Parathyroid adenoma (tissue), 2 donors: ENCODE data around the gene ANKS6.

ENCODE experiments used
- H2AFZ ChIP-seq: fragments of 300-600 bp; sonication (generic); one replicate; pipeline ENCODE4 v1.7.0; 2017; ENCODE audit warnings: antibody characterized with exemption, mild to moderate bottlenecking
- H3K27ac ChIP-seq: fragments of 300-600 bp; sonication (generic); one replicate; pipeline ENCODE4 v1.7.0; 2017
- H3K27me3 ChIP-seq: fragments of 300-600 bp; sonication (generic); one replicate; pipeline ENCODE4 v1.7.0; 2017; ENCODE audit warnings: low read length; ENCODE audit not compliant: control insufficient read depth, insufficient read depth
- H3K36me3 ChIP-seq: fragments of 300-600 bp; sonication (generic); one replicate; pipeline ENCODE4 v1.7.0; 2017; ENCODE audit warnings: low read length; ENCODE audit not compliant: control insufficient read depth, insufficient read depth
- H3K4me1 ChIP-seq: fragments of 300-600 bp; sonication (generic); one replicate; pipeline ENCODE4 v1.7.0; 2017; ENCODE audit warnings: control low read depth
- H3K4me2 ChIP-seq: fragments of 300-600 bp; sonication (generic); one replicate; pipeline ENCODE4 v1.7.0; 2017; ENCODE audit warnings: low read length
- H3K4me3 ChIP-seq: fragments of 300-600 bp; sonication (generic); one replicate; pipeline ENCODE4 v1.7.0; 2017; ENCODE audit warnings: low read depth, low read length
- H3K79me2 ChIP-seq: fragments of 300-600 bp; sonication (generic); one replicate; pipeline ENCODE4 v1.7.0; 2017; ENCODE audit warnings: control low read depth
- H3K9ac ChIP-seq: fragments of 300-600 bp; sonication (generic); one replicate; pipeline ENCODE4 v1.7.0; 2017; ENCODE audit warnings: mild to moderate bottlenecking
- H3K9me3 ChIP-seq: fragments of 300-600 bp; sonication (generic); one replicate; pipeline ENCODE4 v1.7.0; 2017; ENCODE audit warnings: low read length; ENCODE audit not compliant: control insufficient read depth
- CTCF ChIP-seq: fragments of 300-600 bp; sonication (generic); IDR thresholded peaks from one replicate; pipeline ENCODE4 v1.7.0; 2017; ENCODE audit warnings: antibody characterized with exemption, mild to moderate bottlenecking
- donor health status: primary hyperparathyroidism.

The ANKS6 gene

GRCh38 chr9:98694943-98695342 lies 101.4 kb downstream of the ANKS6 start:
- no peak overlapping the region for H3K4me2 ChIP-seq
- no peak overlapping the region for H3K27ac ChIP-seq
- no peaks in the 10 kb centered on the region for H3K36me3 ChIP-seq
- no peak overlapping the region for H3K4me3 ChIP-seq
- TF ChIP-seq CTCF: no peak
- no peaks in the 10 kb centered on the region for H3K79me2 ChIP-seq
- no peak overlapping the region for H3K9ac ChIP-seq
- no peaks in the 10 kb centered on the region for H3K4me1 ChIP-seq
- H3K27me3 ChIP-seq: no peaks in the 10 kb centered on the region
- no peak overlapping the region for H2AFZ ChIP-seq
- no peaks in the 10 kb centered on the region for H3K9me3 ChIP-seq

GRCh38 chr9:98692392-98692791 lies 104.0 kb downstream of the ANKS6 start:
- no peak for TF ChIP-seq CTCF
- no peak overlapping the region for H3K4me3 ChIP-seq
- no peaks in the 10 kb centered on the region for H3K27me3 ChIP-seq

GRCh38 chr9:98691890-98692289 lies 104.5 kb downstream of the ANKS6 start:
- H3K4me3 ChIP-seq: no peak overlapping the region
- no peaks in the 10 kb centered on the region for H3K36me3 ChIP-seq
- H3K9me3 ChIP-seq: no peaks in the 10 kb centered on the region
- no peak overlapping the region for H3K9ac ChIP-seq
- H3K4me2 ChIP-seq: no peak overlapping the region
- TF ChIP-seq CTCF: no peak
- no peak overlapping the region for H2AFZ ChIP-seq
- H3K4me1 ChIP-seq: peaks cover 1% of the 10 kb centered on the region
- H3K27me3 ChIP-seq: no peaks in the 10 kb centered on the region
- H3K79me2 ChIP-seq: no peaks in the 10 kb centered on the region
- H3K27ac ChIP-seq: no peak overlapping the region

More at GRCh38 chr9:98692392-98692791, 104.0 kb downstream of the ANKS6 start:
- Histone ChIP-seq H3K27ac (no peak overlapping the region), H3K4me2 (no peak overlapping the region), H3K9ac (no peak overlapping the region), H3K4me1 (no peaks in the 10 kb centered on the region), H2AFZ (no peak overlapping the region), H3K36me3 (no peaks in the 10 kb centered on the region), H3K79me2 (no peaks in the 10 kb centered on the region), H3K9me3 (no peaks in the 10 kb centered on the region)

GRCh38 chr9:98690686-98691085 lies 105.7 kb downstream of the ANKS6 start:
- H3K9me3 ChIP-seq: no peaks in the 10 kb centered on the region
- H3K27me3 ChIP-seq: no peaks in the 10 kb centered on the region
- no peak overlapping the region for H3K27ac ChIP-seq
- H3K9ac ChIP-seq: no peak overlapping the region
- TF ChIP-seq CTCF: no peak
- no peak overlapping the region for H2AFZ ChIP-seq
- H3K4me2 ChIP-seq: no peak overlapping the region
- no peaks in the 10 kb centered on the region for H3K79me2 ChIP-seq
- peaks cover 2% of the 10 kb centered on the region for H3K4me1 ChIP-seq
- no peak overlapping the region for H3K4me3 ChIP-seq
- no peaks in the 10 kb centered on the region for H3K36me3 ChIP-seq

- Histone ChIP-seq H3K4me2 (no peak overlapping the region), H2AFZ (no peak overlapping the region), H3K27ac (no peak overlapping the region), H3K36me3 (no peaks in the 10 kb centered on the region), H3K4me1 (peaks cover 2% of the 10 kb centered on the region), H3K9me3 (no peaks in the 10 kb centered on the region), H3K4me3 (no peak overlapping the region), H3K9ac (no peak overlapping the region), H3K79me2 (no peaks in the 10 kb centered on the region), H3K27me3 (no peaks in the 10 kb centered on the region)
- TF ChIP-seq CTCF: no peak
Observed at GRCh38 chr9:98688710-98689495, 107.5 kb downstream of the ANKS6 start.
